HCT116 (cell line): ENCODE measurements around the gene CRYGN. TPM values are rescaled to one million over a fixed set of nuclear protein-coding genes. Genes with fewer than 3 reads are reported as not detected.

Source experiments
- ATAC-seq: fragments of 200-7000 bp; cut with Tn5 transposase; 2 replicates; pipeline ENCODE4 v1.9.1; 2020; ENCODE audit warnings: mild to moderate bottlenecking, moderate library complexity
- BruUV-seq: library from RNA; stranded (reverse); fragments of 400-500 nt; replicated peaks from 2 replicates; lab custom pipeline; 2021; lab: Mats Ljungman, UMichigan
- CTCF ChIA-PET: fragments of 300-600 bp; sonication (Branson Sonifier 250); formaldehyde crosslinking; loops from one replicate; lab custom pipeline; 2021; ENCODE audit warnings: antibody characterized with exemption; lab: Charles Lee
- POLR2A ChIA-PET: fragments of 300-600, 350-600 bp; sonication (Branson Sonifier 250); formaldehyde crosslinking; loops from one replicate; lab custom pipeline; 2021; ENCODE audit warnings: antibody characterized with exemption; lab: Charles Lee
- RAD21 ChIA-PET, 2 experiments: fragments of 300-600 bp; sonication (Branson Sonifier 250); formaldehyde crosslinking; loops; one replicate each; lab custom pipeline; 2023; ENCODE audit warnings: low total read pairs in 2 of 2; ENCODE audit not compliant: uncharacterized antibody in 2 of 2, unreplicated experiment in 2 of 2, low non-redundant PET in 1 of 2; lab: Charles Lee
- DNase-seq: peaks from one replicate; pipeline ENCODE4 v3.0.0-alpha.2; 2010; ENCODE audit warnings: low read depth, low spot score
- H2AFZ ChIP-seq: fragments of 200-600 bp; shearing (Covaris generic), sonication (generic); 2 replicates; pipeline ENCODE4 v1.6.1; 2017; ENCODE audit warnings: low read depth, mixed run types, mixed read lengths, antibody characterized with exemption, low read length; ENCODE audit not compliant: poor library complexity, severe bottlenecking
- H3K27ac ChIP-seq: 2 replicates; pipeline ENCODE4 v1.5.1; 2012; ENCODE audit warnings: low read depth, low read length
- H3K27me3 ChIP-seq: fragments of 200-600 bp; sonication (generic); 2 replicates; pipeline ENCODE4 v1.6.1; 2016; ENCODE audit warnings: mixed run types, low read length, mixed read lengths; ENCODE audit not compliant: insufficient read depth
- H3K36me3 ChIP-seq, 2 experiments: fragments of 200-500 bp in 1 of 2; fragments of 200-600 bp in 1 of 2; sonication (Bioruptor generic) in 1 of 2; sonication (generic) in 1 of 2; 2 replicates each; pipeline versions ENCODE4 v1.5.1 to v1.6.1; 2014 to 2016; ENCODE audit warnings: low read length in 2 of 2, inconsistent platforms in 1 of 2, mixed read lengths in 1 of 2, mixed run types in 1 of 2; ENCODE audit not compliant: insufficient read depth in 2 of 2, control insufficient read depth in 1 of 2
- H3K4me1 ChIP-seq, 2 experiments: fragments of 200-600 bp in 1 of 2; sonication (generic) in 1 of 2; 2 replicates each; pipeline versions ENCODE4 v1.5.1 to v1.6.1; 2012 to 2017; ENCODE audit warnings: low read length in 2 of 2, inconsistent platforms in 1 of 2, mild to moderate bottlenecking in 1 of 2, mixed read lengths in 1 of 2, mixed run types in 1 of 2, moderate library complexity in 1 of 2; ENCODE audit not compliant: insufficient read depth in 2 of 2, control insufficient read depth in 1 of 2
- H3K4me2 ChIP-seq: fragments of 200-600 bp; sonication (generic); 2 replicates; pipeline ENCODE4 v1.6.1; 2017; ENCODE audit warnings: mixed run types, low read length, mixed read lengths
- H3K4me3 ChIP-seq, 2 experiments: fragments of 200-600 bp in 1 of 2; sonication (generic) in 1 of 2; replicated peaks in 1 of 2; 2 replicates each; pipeline ENCODE4 v1.5.1; 2011 to 2016; ENCODE audit warnings: low read length in 2 of 2, control low read depth in 1 of 2, low read depth in 1 of 2, mild to moderate bottlenecking in 1 of 2, mixed read lengths in 1 of 2, mixed run types in 1 of 2
- H3K79me2 ChIP-seq: fragments of 200-600 bp; sonication (generic); 2 replicates; pipeline ENCODE4 v1.6.1; 2017; ENCODE audit warnings: mild to moderate bottlenecking, mixed run types, low read length, moderate library complexity, mixed read lengths; ENCODE audit not compliant: insufficient read depth
- H3K9ac ChIP-seq: fragments of 200-600 bp; sonication (generic); 2 replicates; pipeline ENCODE4 v1.6.1; 2016; ENCODE audit warnings: low read length, mixed read lengths
- H3K9me2 ChIP-seq: fragments of 200-600 bp; sonication (generic), shearing (Covaris generic); 2 replicates; pipeline ENCODE4 v1.6.1; 2017; ENCODE audit warnings: mixed run types, mild to moderate bottlenecking, moderate library complexity; ENCODE audit not compliant: insufficient read depth
- H3K9me3 ChIP-seq, 2 experiments: fragments of 200-500 bp in 1 of 2; fragments of 200-600 bp in 1 of 2; sonication (Bioruptor generic) in 1 of 2; sonication (generic) in 1 of 2; 2 replicates each; pipeline ENCODE4 v1.6.1; 2014 to 2017; ENCODE audit warnings: low read length in 2 of 2, mixed read lengths in 2 of 2, inconsistent platforms in 1 of 2, low read depth in 1 of 2, mild to moderate bottlenecking in 1 of 2, mixed run types in 1 of 2, moderate library complexity in 1 of 2; ENCODE audit not compliant: control insufficient read depth in 1 of 2, insufficient read depth in 1 of 2
- H4K20me1 ChIP-seq: fragments of 200-600 bp; sonication (generic), shearing (Covaris generic); 2 replicates; pipeline ENCODE4 v1.6.1; 2017; ENCODE audit warnings: mixed run types, mild to moderate bottlenecking, moderate library complexity; ENCODE audit not compliant: insufficient read depth
- CBX3 ChIP-seq: IDR thresholded peaks from 2 replicates; pipeline ENCODE4 v1.6.1; 2012; ENCODE audit warnings: low read depth
- CTCF ChIP-seq, 3 experiments: fragments of 200-600 bp in 1 of 3; sonication (generic) in 1 of 3; IDR thresholded peaks in 2 of 3; conservative IDR thresholded peaks in 1 of 3; 2 replicates each; pipeline ENCODE4 v1.5.1; 2012 to 2017; ENCODE audit warnings: low read depth in 2 of 3, low read length in 2 of 3, antibody characterized with exemption in 1 of 3, borderline replicate concordance in 1 of 3, control low read depth in 1 of 3, mild to moderate bottlenecking in 1 of 3, mixed read lengths in 1 of 3, mixed run types in 1 of 3, moderate library complexity in 1 of 3; ENCODE audit not compliant: insufficient read depth in 1 of 3
- EGR1 ChIP-seq: IDR thresholded peaks from 2 replicates; pipeline ENCODE4 v1.6.1; 2012; ENCODE audit warnings: low read depth
- ELF1 ChIP-seq: IDR thresholded peaks from 2 replicates; pipeline ENCODE4 v1.6.1; 2012; ENCODE audit warnings: low read depth, borderline replicate concordance
- MAX ChIP-seq: IDR thresholded peaks from 2 replicates; pipeline ENCODE4 v1.6.1; 2012
- POLR2A ChIP-seq: IDR thresholded peaks from 2 replicates; pipeline ENCODE4 v1.7.0; 2011; ENCODE audit warnings: borderline replicate concordance; ENCODE audit not compliant: insufficient read depth, insufficient read length; ENCODE audit errors: extremely low read depth
- RAD21 ChIP-seq: IDR thresholded peaks from 2 replicates; pipeline ENCODE4 v1.6.1; 2012; ENCODE audit warnings: low read depth, mild to moderate bottlenecking
- SP1 ChIP-seq: IDR thresholded peaks from 2 replicates; pipeline ENCODE4 v1.6.1; 2012; ENCODE audit warnings: low read depth
- SRF ChIP-seq: IDR thresholded peaks from 2 replicates; pipeline ENCODE4 v1.6.1; 2012; ENCODE audit warnings: low read depth
- TCF7L2 ChIP-seq: IDR thresholded peaks from 2 replicates; pipeline ENCODE4 v1.7.0; 2011; ENCODE audit warnings: borderline replicate concordance, inconsistent platforms; ENCODE audit not compliant: insufficient read depth, insufficient read length; ENCODE audit errors: extremely low read depth
- ZBTB33 ChIP-seq: IDR thresholded peaks from 2 replicates; pipeline ENCODE4 v1.6.1; 2011; ENCODE audit warnings: mild to moderate bottlenecking, low read length, moderate library complexity; ENCODE audit not compliant: insufficient replicate concordance; ENCODE audit errors: extremely low read depth
- ZNF274 ChIP-seq: fragments of 200-500 bp; sonication (Bioruptor generic); IDR thresholded peaks from 2 replicates; pipeline ENCODE4 v1.6.1; 2014; ENCODE audit warnings: mild to moderate bottlenecking, low read depth, low read length, inconsistent platforms
- intact Hi-C: fragments of 100-400 bp; cut with micrococcal nuclease; formaldehyde crosslinking; loops from 2 replicates; pipeline ENCODE4 v1.10.0; 2022
- total RNA-seq: library from RNA; stranded (reverse); gene quantifications from one replicate; pipeline ENCODE4 v1.2.1, GENCODE V29; 2021; ENCODE audit not compliant: unreplicated experiment

Gene CRYGN
- total RNA-seq, 1 experiment from 2014 or later = not detected

GRCh38 chr7:151454305-151454704, 14.4 kb upstream of the CRYGN start:
- Histone ChIP-seq H3K9ac (no peak overlapping the region), H3K27me3 (no peaks in the 10 kb centered on the region), H3K4me3 (no peak overlapping the region), H2AFZ (no peak overlapping the region), H4K20me1 (no peaks in the 10 kb centered on the region), H3K4me2 (no peak overlapping the region), H3K4me1 (peaks cover 5 to 9% of the 10 kb centered on the region in 2 experiments), H3K9me2 (no peaks in the 10 kb centered on the region), H3K79me2 (no peaks in the 10 kb centered on the region), H3K27ac (no peak overlapping the region), H3K9me3 (no peaks in the 10 kb centered on the region), H3K36me3 (no peaks in the 10 kb centered on the region)
- POLR2A ChIA-PET = no interaction called here
- TF ChIP-seq SP1 (no peak), ZNF274 (no peak), POLR2A (no peak), SRF (no peak), CTCF (IDR thresholded peaks at IDR 0.05 in 2 of 3, conservative IDR thresholded peaks at IDR 0.05 in 1 of 3; ENCODE audit: borderline replicate concordance in 1 of 3, insufficient read depth in 1 of 3, low read depth in 2 of 3, low read length in 2 of 3) (no peak), CBX3 (no peak), TCF7L2 (no peak), EGR1 (no peak)
- RAD21 ChIA-PET = no interaction called here
- intact Hi-C loops = no loop called here
- BruUV-seq = no TSS peak
- no peak for DNase-seq
- CTCF ChIA-PET = no interaction called here
- no peak for ATAC-seq

- ATAC-seq = no peak
- H3K9ac ChIP-seq = no peak overlapping the region
- BruUV-seq = no TSS peak
- no peak for DNase-seq
- no peak overlapping the region for H3K27ac ChIP-seq
- H3K4me2 ChIP-seq = no peak overlapping the region
- no peaks in the 10 kb centered on the region for H3K36me3 ChIP-seq
- no peaks in the 10 kb centered on the region for H3K9me2 ChIP-seq
- ChIA-PET CTCF (no interaction called here), POLR2A (no interaction called here), RAD21 (no interaction called here)
- H2AFZ ChIP-seq = no peak overlapping the region
- no peak overlapping the region for H3K4me3 ChIP-seq
- H4K20me1 ChIP-seq = no peaks in the 10 kb centered on the region
- intact Hi-C loops = no loop called here
- no peaks in the 10 kb centered on the region for H3K9me3 ChIP-seq
- H3K27me3 ChIP-seq = no peaks in the 10 kb centered on the region
- H3K79me2 ChIP-seq = no peaks in the 10 kb centered on the region
- H3K4me1 ChIP-seq = peaks cover 7 to 14% of the 10 kb centered on the region in 2 experiments; a peak in 3 of 4 replicates
- TF ChIP-seq ZBTB33 (no peak), ELF1 (no peak), RAD21 (no peak), MAX (no peak), EGR1 (no peak), SP1 (no peak)
Measured at GRCh38 chr7:151453326-151453791, 13.4 kb upstream of the CRYGN start.
